IMR-90 (cell line): ENCODE results near the gene GOLGA8G. TPM values are rescaled to one million over a fixed set of nuclear protein-coding genes. Genes with fewer than 3 reads are reported as not detected.
"Not testable (repeated sequence)": the region's sequence is repeated elsewhere in the genome, so short reads cannot be mapped to it uniquely, and the experiment has no call there.

Experiments
- ATAC-seq: fragments of 200-7000 bp; cut with Tn5 transposase; 2 replicates; pipeline ENCODE4 v1.9.1; 2020; ENCODE audit warnings: low read depth, mild to moderate bottlenecking, moderate library complexity
- BruUV-seq: library from RNA; stranded (reverse); fragments of 400-500 nt; replicated peaks from 2 replicates; lab custom pipeline; 2021; lab: Mats Ljungman, UMichigan
- CTCF ChIA-PET: fragments of 300-600 bp; formaldehyde crosslinking; extraction: SDS; loops from one replicate; lab custom pipeline; 2021; ENCODE audit warnings: antibody characterized with exemption; lab: Yijun Ruan, JAX
- POLR2A ChIA-PET: fragments of 300-600 bp; sonication (Branson Sonifier 250); formaldehyde crosslinking; loops from one replicate; lab custom pipeline; 2022; ENCODE audit warnings: antibody characterized with exemption; ENCODE audit not compliant: unreplicated experiment; lab: Charles Lee
- DNase-seq: peaks from one replicate; pipeline ENCODE4 v3.0.0; 2013
- H2AFZ ChIP-seq: replicated peaks from 2 replicates; pipeline ENCODE3; 2013; ENCODE audit warnings: low read length, mild to moderate bottlenecking; ENCODE audit not compliant: poor library complexity
- H2AK5ac ChIP-seq: 2 replicates; pipeline ENCODE4 v1.6.1; 2013; ENCODE audit warnings: low read depth, low read length, inconsistent platforms
- H2AK9ac ChIP-seq: replicated peaks from 2 replicates; pipeline ENCODE3; 2013; ENCODE audit warnings: mild to moderate bottlenecking, low read depth, low read length, moderate library complexity; ENCODE audit not compliant: poor library complexity
- H2BK120ac ChIP-seq: 2 replicates; pipeline ENCODE4 v1.6.1; 2013; ENCODE audit warnings: low read depth, low read length, inconsistent platforms
- H2BK15ac ChIP-seq: 3 replicates; pipeline ENCODE4 v1.6.1; 2013; ENCODE audit warnings: low read depth, low read length, inconsistent platforms
- H2BK20ac ChIP-seq: 2 replicates; pipeline ENCODE4 v1.6.1; 2013; ENCODE audit warnings: low read depth, mild to moderate bottlenecking, inconsistent platforms, low read length, moderate library complexity
- H2BK5ac ChIP-seq: 2 replicates; pipeline ENCODE4 v1.6.1; 2013; ENCODE audit warnings: mild to moderate bottlenecking, low read depth, low read length, inconsistent platforms; ENCODE audit not compliant: poor library complexity, severe bottlenecking
- H3K14ac ChIP-seq: replicated peaks from 2 replicates; pipeline ENCODE4 v1.6.1; 2013; ENCODE audit warnings: low read depth, low read length, inconsistent platforms
- H3K18ac ChIP-seq: 2 replicates; pipeline ENCODE4 v1.6.1; 2013; ENCODE audit warnings: low read depth, low read length, control low read depth
- H3K23ac ChIP-seq: 2 replicates; pipeline ENCODE4 v1.6.1; 2013; ENCODE audit warnings: low read depth, low read length, inconsistent platforms
- H3K27ac ChIP-seq: 2 replicates; pipeline ENCODE4 v1.5.1; 2013; ENCODE audit warnings: mild to moderate bottlenecking, control low read depth, low read length; ENCODE audit not compliant: insufficient read depth
- H3K27me3 ChIP-seq: 2 replicates; pipeline ENCODE4 v1.6.1; 2013; ENCODE audit warnings: low read length; ENCODE audit not compliant: control insufficient read depth, insufficient read depth
- H3K36me3 ChIP-seq: 2 replicates; pipeline ENCODE4 v1.6.1; 2013; ENCODE audit warnings: low read length, mixed read lengths; ENCODE audit not compliant: control insufficient read depth, insufficient read depth
- H3K4ac ChIP-seq: 2 replicates; pipeline ENCODE4 v1.6.1; 2013; ENCODE audit warnings: low read depth, low read length, inconsistent platforms
- H3K4me1 ChIP-seq: 2 replicates; pipeline ENCODE4 v1.6.1; 2013; ENCODE audit warnings: low read length, mixed read lengths; ENCODE audit not compliant: control insufficient read depth, insufficient read depth
- H3K4me2 ChIP-seq: 2 replicates; pipeline ENCODE4 v1.6.1; 2013; ENCODE audit warnings: low read depth, mild to moderate bottlenecking, control low read depth, low read length, moderate library complexity
- H3K4me3 ChIP-seq: 2 replicates; pipeline ENCODE4 v1.5.1; 2013; ENCODE audit warnings: low read depth, mild to moderate bottlenecking, control low read depth, low read length, moderate library complexity; ENCODE audit not compliant: insufficient read depth
- H3K56ac ChIP-seq: 2 replicates; pipeline ENCODE4 v1.6.1; 2013; ENCODE audit warnings: low read length, inconsistent platforms; ENCODE audit not compliant: insufficient read depth; ENCODE audit errors: extremely low read depth
- H3K79me1 ChIP-seq, 2 experiments: 2 replicates each; pipeline ENCODE4 v1.6.1; 2013; ENCODE audit warnings: low read length in 2 of 2, inconsistent platforms in 1 of 2, low read depth in 1 of 2
- H3K9ac ChIP-seq: 2 replicates; pipeline ENCODE4 v1.6.1; 2013; ENCODE audit warnings: low read depth, low read length, control low read depth
- H3K9me1 ChIP-seq: 2 replicates; pipeline ENCODE4 v1.6.1; 2013; ENCODE audit warnings: low read length, inconsistent platforms; ENCODE audit not compliant: insufficient read depth
- H3K9me3 ChIP-seq: 2 replicates; pipeline ENCODE4 v1.6.1; 2013; ENCODE audit warnings: low read length; ENCODE audit not compliant: control insufficient read depth, insufficient read depth
- H4K20me1 ChIP-seq: 2 replicates; pipeline ENCODE4 v1.6.1; 2013; ENCODE audit warnings: low read length, inconsistent platforms; ENCODE audit not compliant: insufficient read depth
- H4K5ac ChIP-seq: 2 replicates; pipeline ENCODE4 v1.6.1; 2013; ENCODE audit warnings: mild to moderate bottlenecking, low read depth, low read length, control low read depth
- H4K8ac ChIP-seq, 2 experiments: 2 replicates each; pipeline ENCODE4 v1.6.1; 2013; ENCODE audit warnings: low read depth in 2 of 2, low read length in 2 of 2, control low read depth in 1 of 2, inconsistent platforms in 1 of 2
- H4K91ac ChIP-seq: 2 replicates; pipeline ENCODE4 v1.6.1; 2013; ENCODE audit warnings: low read depth, low read length, inconsistent platforms; ENCODE audit not compliant: insufficient read depth
- WGBS, 2 experiments: methylation state at CpG; one replicate each; pipeline versions ENCODE4 v1.1.5 to v1.1.7; 2013; ENCODE audit warnings: missing lambda C conversion rate in 2 of 2; ENCODE audit not compliant: insufficient read length in 1 of 2; ENCODE audit errors: extremely low coverage in 2 of 2; 5-methylcytosine and 5-hydroxymethylcytosine counted together
- dilution Hi-C: fragments of 300-500 bp; cut with HindIII; formaldehyde crosslinking; loops from one replicate; pipeline ENCODE4 v1.14.3; 2018; ENCODE audit warnings: low sequenced_read_pairs; ENCODE audit not compliant: unreplicated experiment
- in situ Hi-C: fragments of 300-500 bp; cut with MboI; formaldehyde crosslinking; loops from 3 replicates; pipeline ENCODE4 v1.14.3; 2019; ENCODE audit warnings: low sequenced_read_pairs, inconsistent platforms, mixed read lengths
- intact Hi-C: fragments of 100-400 bp; cut with micrococcal nuclease; formaldehyde crosslinking; loops from 2 replicates; pipeline ENCODE4 v1.10.0; 2022
- microRNA-seq, 2 experiments: library from miRNA; stranded (forward) in 1 of 2; unstranded in 1 of 2; fragments of 10-50 nt in 1 of 2; fragments of <30 nt in 1 of 2; gene quantifications in 1 of 2; microRNA quantifications in 1 of 2; one replicate each; pipeline versions ENCODE3 to v1.1.0; 2013 to 2020; ENCODE audit not compliant: insufficient read depth in 1 of 2, insufficient read length in 1 of 2, unreplicated experiment in 1 of 2
- polyA plus RNA-seq, 3 experiments: library from polyadenylated mRNA; depleted of rRNA; stranded (reverse); fragments of >200 nt; gene quantifications; 2 replicates each; pipeline ENCODE4 v1.2.3, GENCODE V29; 2012; ENCODE audit warnings: low replicate concordance in 1 of 3
- small RNA-seq, 5 experiments: library from RNA; depleted of rRNA; stranded (forward); fragments of <200 nt; gene quantifications; one replicate each; pipeline ENCODE3, GENCODE V24; 2012
- total RNA-seq: library from RNA; depleted of rRNA; stranded (reverse); fragments of >200 nt; gene quantifications from 2 replicates; pipeline ENCODE4 v1.2.3, GENCODE V29; 2012; rRNA removed

Gene GOLGA8G
- total and polyA plus RNA-seq, 2 of the 4 experiments (the other 2 are of a cell fraction): not detected

DNA sequence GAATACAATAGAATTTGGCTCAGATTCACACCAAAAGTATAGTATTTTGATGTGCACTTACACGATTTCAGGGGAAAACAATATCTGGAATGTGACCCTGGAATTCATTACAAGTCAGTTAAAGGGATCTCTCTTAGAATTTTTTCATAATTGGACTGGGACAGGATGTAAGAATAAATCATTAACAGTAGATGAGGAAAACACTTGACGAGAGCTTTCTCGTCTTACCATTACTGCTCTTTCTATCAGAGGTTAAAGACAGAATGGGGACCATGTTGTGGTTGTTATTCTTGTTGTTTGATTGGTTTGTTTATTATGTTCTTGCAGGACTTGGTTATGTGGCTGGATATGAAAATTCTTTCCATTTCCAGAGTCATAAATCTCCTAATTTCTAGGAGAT, 51.4 kb downstream of the GOLGA8G start:
- ATAC-seq, H3K4me2 ChIP-seq, H4K91ac ChIP-seq, H2AK5ac ChIP-seq, H3K4me1 ChIP-seq, H2AFZ ChIP-seq, H3K4me3 ChIP-seq, H3K9me1 ChIP-seq, H4K8ac ChIP-seq, BruUV-seq, H3K36me3 ChIP-seq, dilution Hi-C loops, H3K27me3 ChIP-seq, H3K79me1 ChIP-seq, H2BK20ac ChIP-seq, H2BK5ac ChIP-seq, H3K14ac ChIP-seq, intact Hi-C loops, H3K23ac ChIP-seq, in situ Hi-C loops, POLR2A ChIA-PET, H3K9me3 ChIP-seq, CTCF ChIA-PET, DNase-seq, H2BK15ac ChIP-seq, H4K5ac ChIP-seq, H4K20me1 ChIP-seq, H3K9ac ChIP-seq, H2AK9ac ChIP-seq, H3K4ac ChIP-seq, H3K27ac ChIP-seq, H2BK120ac ChIP-seq, H3K56ac ChIP-seq, H3K18ac ChIP-seq: not testable (repeated sequence)
- no CpG with 5 or more reads among the region's 3 CpGs for WGBS, 2 experiments

Small RNAs within 50 kb of the gene (microRNA-seq; reads per million reads assigned to microRNA genes)
- gene AC138749.2 (ENCODE audit: insufficient read depth, insufficient read length) (not detected), gene AC138749.4 (ENCODE audit: insufficient read depth, insufficient read length) (not detected), gene AC138749.5 (ENCODE audit: insufficient read depth, insufficient read length) (not detected), gene MIR4509-3 (ENCODE audit: insufficient read depth in 1 of 2, insufficient read length in 1 of 2, unreplicated experiment in 1 of 2) (0 reads per million in 2 experiments), gene RF00017 (ENCODE audit: insufficient read depth, insufficient read length) (not detected)

Small RNAs within 50 kb of the gene (small RNA-seq; reads per million reads assigned to genes)
- gene AC138749.2 (0 reads per million in 5 experiments), gene AC138749.4 (0 reads per million in 5 experiments), gene AC138749.5 (0 reads per million in 5 experiments), gene MIR4509-3 (0 reads per million in 5 experiments), gene RF00017 (0 reads per million in 5 experiments)

Other genes with a start within 250 kb of the GOLGA8G start
- gene HERC2, start 210.8 kb downstream of the GOLGA8G start, total RNA-seq: 21.7 and 28.9 TPM in 2 replicates
- 20.8 and 20.9 TPM in 2 replicates for gene HERC2, start 210.8 kb downstream of the GOLGA8G start, polyA plus RNA-seq (2012; rRNA removed)
- not detected in 2 replicates for gene GOLGA6L24, start 174.9 kb downstream of the GOLGA8G start, total RNA-seq
- not detected in 2 replicates for gene GOLGA6L24, start 174.9 kb downstream of the GOLGA8G start, polyA plus RNA-seq (2012; rRNA removed)
- gene GOLGA8F, start 154.3 kb downstream of the GOLGA8G start, total RNA-seq: not detected in 2 replicates
- gene GOLGA8F, start 154.3 kb downstream of the GOLGA8G start, polyA plus RNA-seq (2012; rRNA removed): not detected in 2 replicates
- not detected in 2 replicates for gene GOLGA6L25, start 20.6 kb upstream of the GOLGA8G start, total RNA-seq
- not detected in 2 replicates for gene GOLGA6L25, start 20.6 kb upstream of the GOLGA8G start, polyA plus RNA-seq (2012; rRNA removed)
- gene GOLGA8M, start 179.4 kb upstream of the GOLGA8G start, total RNA-seq: under 0.01 TPM in 1 of 2 replicates, not detected in the other
- 0.24 TPM in 1 of 2 replicates, not detected in the other for gene GOLGA8M, start 179.4 kb upstream of the GOLGA8G start, polyA plus RNA-seq (2012; rRNA removed)